Right cardiac atrium (tissue), 5 donors: ENCODE measurements around the gene TST. TPM values are rescaled to one million over a fixed set of nuclear protein-coding genes. Genes with fewer than 3 reads are reported as not detected.

ENCODE experiments used
- ATAC-seq, 2 donors: fragments of 200-7000 bp; cut with Tn5 transposase; one replicate each; pipeline versions ENCODE4 v1.8.0 to v1.9.1; 2020; ENCODE audit warnings: moderate library complexity in 2 of 2, mild to moderate bottlenecking in 1 of 2
- DNase-seq, 3 donors: peaks; one replicate each; pipeline ENCODE4 v3.0.0-alpha.2; 2020
- H3K27ac ChIP-seq: one replicate; pipeline ENCODE4 v1.5.1; 2013; ENCODE audit warnings: mild to moderate bottlenecking, low read length, control low read depth, moderate library complexity
- H3K27me3 ChIP-seq: one replicate; pipeline ENCODE4 v1.6.1; 2013; ENCODE audit not compliant: control insufficient read depth, insufficient read depth
- H3K4me1 ChIP-seq: one replicate; pipeline ENCODE4 v1.6.1; 2013; ENCODE audit warnings: low read length; ENCODE audit not compliant: control insufficient read depth, insufficient read depth
- H3K4me3 ChIP-seq: one replicate; pipeline ENCODE4 v1.5.1; 2013; ENCODE audit warnings: low read length, control low read depth
- H3K9me3 ChIP-seq: one replicate; pipeline ENCODE4 v1.6.1; 2013; ENCODE audit warnings: low read length; ENCODE audit not compliant: control insufficient read depth
- WGBS: extraction: QIAGEN DNeasy Blood & Tissue Kit; methylation state at CpG from one replicate; pipeline ENCODE4 v1.1.7; 2013; 5-methylcytosine and 5-hydroxymethylcytosine counted together
- intact Hi-C, 4 donors: fragments of 100-400 bp; cut with DNase I; formaldehyde crosslinking; loops; one replicate each; pipeline versions ENCODE4 v1.11.0 to v1.14.0; 2022 to 2023
- polyA plus RNA-seq: library from polyadenylated mRNA; stranded (reverse); fragments of 200-250 nt; gene quantifications from one replicate; pipeline ENCODE4 v1.2.3, GENCODE V29; 2013
- total RNA-seq, 4 donors: library from RNA; stranded (reverse); fragmentation: NEBNext Ultra II Directional; extraction: Animal tissue kit (Norgen Biotek cat#: 25700); gene quantifications; one replicate each; pipeline ENCODE4 v1.2.1, GENCODE V29; 2021
- donor health status: healthy with polysubstance abuse.
- donor health status: DM: no; HTN: yes; CAD: no.
- donor health status: DM: no; HTN: no; CAD: no.
- donor health status: DM: no; HTN: yes; CAD: no; lungs with severe emphysema.
- donor health status: DM: yes; HTN: yes; CAD: no.

TST gene
- total and polyA plus RNA-seq, 5 donors = 31.7 to 67.9 (median 36.7) TPM

GRCh38 chr22:37012262-37012904, 6.9 kb downstream of the TST start:
- ATAC-seq (peak; percentile 35 to 61), DNase-seq (peak; percentile 52 to 76 (median 72))
- H3K9me3 ChIP-seq = no peaks in the 10 kb centered on the region
- intact Hi-C loops = no loop called here
- 80% methylated on average over 9 of the region's 9 CpGs for WGBS
- no peak overlapping the region for H3K4me3 ChIP-seq
- H3K27me3 ChIP-seq = no peaks in the 10 kb centered on the region
- H3K4me1 ChIP-seq = peaks cover 23% of the 10 kb centered on the region
- H3K27ac ChIP-seq = peak overlapping the region; percentile 29

- DNase-seq (no peak), ATAC-seq (no peak)
- no peak overlapping the region for H3K4me3 ChIP-seq
- H3K27me3 ChIP-seq = no peaks in the 10 kb centered on the region
- no peaks in the 10 kb centered on the region for H3K9me3 ChIP-seq
- H3K4me1 ChIP-seq = peaks cover 16% of the 10 kb centered on the region
- intact Hi-C loops = no loop called here
- 96% methylated on average over 3 of the region's 3 CpGs for WGBS
- no peak overlapping the region for H3K27ac ChIP-seq
These were observed 7.8 kb downstream of the TST start for GRCh38 chr22:37011472-37011871.

GRCh38 chr22:37010976-37011375, 8.3 kb downstream of the TST start:
- no peak overlapping the region for H3K27ac ChIP-seq
- WGBS = 79% methylated on average over 20 of the region's 20 CpGs
- H3K9me3 ChIP-seq = no peaks in the 10 kb centered on the region
- no peaks in the 10 kb centered on the region for H3K27me3 ChIP-seq
- DNase-seq (peak in 1 of 3 donors; percentile 50), ATAC-seq (no peak)
- no peak overlapping the region for H3K4me3 ChIP-seq
- intact Hi-C loops = no loop called here
- H3K4me1 ChIP-seq = peaks cover 15% of the 10 kb centered on the region

GRCh38 chr22:37010174-37010573, 9.1 kb downstream of the TST start:
- no peak overlapping the region for H3K4me3 ChIP-seq
- peaks cover 13% of the 10 kb centered on the region for H3K4me1 ChIP-seq
- H3K27ac ChIP-seq = no peak overlapping the region
- ATAC-seq (no peak), DNase-seq (no peak)
- no peaks in the 10 kb centered on the region for H3K9me3 ChIP-seq
- 85% methylated on average over 4 of the region's 4 CpGs for WGBS
- H3K27me3 ChIP-seq = no peaks in the 10 kb centered on the region
- intact Hi-C loops = no loop called here

GRCh38 chr22:37009490-37009889, 9.8 kb downstream of the TST start:
- 82% methylated on average over 2 of the region's 2 CpGs for WGBS
- Histone ChIP-seq H3K4me3 (no peak overlapping the region), H3K27me3 (no peaks in the 10 kb centered on the region), H3K4me1 (peaks cover 13% of the 10 kb centered on the region), H3K27ac (no peak overlapping the region), H3K9me3 (no peaks in the 10 kb centered on the region)
- no peak for DNase-seq
- intact Hi-C loops = no loop called here
- no peak for ATAC-seq

- Histone ChIP-seq H3K27ac (no peak overlapping the region), H3K9me3 (no peaks in the 10 kb centered on the region), H3K27me3 (no peaks in the 10 kb centered on the region), H3K4me3 (no peak overlapping the region), H3K4me1 (peaks cover 13% of the 10 kb centered on the region)
- intact Hi-C loops = no loop called here
- ATAC-seq (peak; percentile 66 to 80), DNase-seq (no peak)
- WGBS = 49% methylated on average over 2 of the region's 2 CpGs
These were observed 10.9 kb downstream of the TST start for GRCh38 chr22:37008365-37008764.

GRCh38 chr22:37007651-37008050, 11.6 kb downstream of the TST start:
- H3K4me1 ChIP-seq = peaks cover 13% of the 10 kb centered on the region
- ATAC-seq = peak in 1 of 2 donors; percentile 43
- H3K9me3 ChIP-seq = no peaks in the 10 kb centered on the region
- 25% methylated on average over 2 of the region's 2 CpGs for WGBS
- no peaks in the 10 kb centered on the region for H3K27me3 ChIP-seq
- no peak overlapping the region for H3K4me3 ChIP-seq
- intact Hi-C loops = no loop called here
- no peak for DNase-seq
- no peak overlapping the region for H3K27ac ChIP-seq

- H3K27me3 ChIP-seq = no peaks in the 10 kb centered on the region
- DNase-seq = no peak
- intact Hi-C loops = no loop called here
- ATAC-seq = no peak
- WGBS = 74% methylated on average over 7 of the region's 7 CpGs
- H3K9me3 ChIP-seq = no peaks in the 10 kb centered on the region
- H3K4me1 ChIP-seq = peaks cover 4% of the 10 kb centered on the region
- H3K27ac ChIP-seq = no peak overlapping the region
- H3K4me3 ChIP-seq = no peak overlapping the region
These were observed 16.6 kb downstream of the TST start for GRCh38 chr22:37002633-37003032.

- 89% methylated on average over 12 of the region's 12 CpGs for WGBS
- no peaks in the 10 kb centered on the region for H3K27me3 ChIP-seq
These were observed 17.4 kb downstream of the TST start for GRCh38 chr22:37001826-37002225.

GRCh38 chr22:37000676-37001534, 18.3 kb downstream of the TST start:
- Histone ChIP-seq H3K27me3 (no peaks in the 10 kb centered on the region), H3K4me3 (no peak overlapping the region), H3K27ac (no peak overlapping the region), H3K4me1 (no peaks in the 10 kb centered on the region), H3K9me3 (no peaks in the 10 kb centered on the region)
- 59% methylated on average over 11 of the region's 11 CpGs for WGBS
- DNase-seq (no peak), ATAC-seq (no peak)
- intact Hi-C loops = no loop called here

More at GRCh38 chr22:37001826-37002225, 17.4 kb downstream of the TST start:
- ATAC-seq (no peak), DNase-seq (no peak)
- no peaks in the 10 kb centered on the region for H3K9me3 ChIP-seq
- no peak overlapping the region for H3K4me3 ChIP-seq
- H3K27ac ChIP-seq = no peak overlapping the region
- intact Hi-C loops = no loop called here
- no peaks in the 10 kb centered on the region for H3K4me1 ChIP-seq

GRCh38 chr22:36999463-36999862, 19.8 kb downstream of the TST start:
- no peak overlapping the region for H3K27ac ChIP-seq
- intact Hi-C loops = no loop called here
- no peak for ATAC-seq
- no peaks in the 10 kb centered on the region for H3K9me3 ChIP-seq
- DNase-seq = no peak
- H3K4me3 ChIP-seq = no peak overlapping the region
- WGBS = 85% methylated on average over 4 of the region's 4 CpGs
- H3K4me1 ChIP-seq = no peaks in the 10 kb centered on the region
- H3K27me3 ChIP-seq = no peaks in the 10 kb centered on the region
